Transverse colon (tissue), 4 donors: ENCODE data around the gene PLCE1. TPM values are rescaled to one million over a fixed set of nuclear protein-coding genes. Genes with fewer than 3 reads are reported as not detected.
A peak's percentile ranks its signal among the peaks of the same experiment; 100 is the strongest.

Experiments
- DNase-seq: peaks from one replicate; pipeline ENCODE4 v3.0.0-alpha.2; 2019
- H3K27ac ChIP-seq, 4 donors: fragments of 200-600 bp; sonication (generic); 2 replicates each; pipeline ENCODE4 v1.5.1; 2016 to 2018; ENCODE audit warnings: inconsistent platforms in 4 of 4
- H3K27me3 ChIP-seq: fragments of 200-600 bp; sonication (generic); 2 replicates; pipeline ENCODE4 v1.5.1; 2017; ENCODE audit warnings: inconsistent platforms
- H3K36me3 ChIP-seq, 4 donors: fragments of 200-600 bp; sonication (generic); 2 replicates each; pipeline ENCODE4 v1.5.1; 2017 to 2019; ENCODE audit warnings: inconsistent platforms in 4 of 4
- H3K4me1 ChIP-seq, 4 donors: fragments of 200-600 bp; sonication (generic); 2 replicates each; pipeline ENCODE4 v1.5.1; 2017 to 2020; ENCODE audit warnings: inconsistent platforms in 4 of 4
- H3K4me3 ChIP-seq, 4 donors: fragments of 200-600 bp; sonication (generic); 1 replicate in 1 of 4; 2 replicates in 3 of 4; pipeline versions ENCODE4 v1.5.1 to v1.6.1; 2017 to 2019; ENCODE audit warnings: inconsistent platforms in 4 of 4
- H3K9me3 ChIP-seq, 2 donors: fragments of 200-600 bp; sonication (generic); 2 replicates each; pipeline ENCODE4 v1.5.1; 2017 to 2019; ENCODE audit warnings: inconsistent platforms in 2 of 2
- EP300 ChIP-seq: sonication (generic); formaldehyde crosslinking; IDR thresholded peaks from one replicate; pipeline ENCODE4 v1.6.1; 2017; ENCODE audit warnings: antibody characterized with exemption, low read depth
- POLR2A ChIP-seq: fragments of 450-650 bp; IDR thresholded peaks from one replicate; pipeline ENCODE4 v1.6.1; 2016; ENCODE audit warnings: antibody characterized with exemption, mild to moderate bottlenecking, moderate library complexity
- POLR2AphosphoS5 ChIP-seq, 3 donors: sonication (generic); formaldehyde crosslinking; IDR thresholded peaks; one replicate each; pipeline ENCODE4 v1.6.1; 2016; ENCODE audit warnings: antibody characterized with exemption in 3 of 3
- WGBS, 2 donors: methylation state at CpG; one replicate each; pipeline ENCODE4 v1.1.5; 2018; ENCODE audit warnings: low coverage in 1 of 2; 5-methylcytosine and 5-hydroxymethylcytosine counted together
- in situ Hi-C, 4 donors: fragments of 200-750 bp; cut with MboI; loops; one replicate each; pipeline versions ENCODE4 v1.15.0 to v1.15.1; 2017; ENCODE audit warnings: low sequenced_read_pairs in 3 of 4, low pct_ligation_motif_present in 1 of 4, low pct_unique_long_range_greater_than_20kb in 1 of 4
- intact Hi-C: fragments of 100-400 bp; cut with DNase I; formaldehyde crosslinking; loops from one replicate; pipeline ENCODE4 v1.15.1; 2023; ENCODE audit warnings: low total_unique reads
- total RNA-seq, 4 donors: library from RNA; depleted of rRNA; stranded (reverse); fragments of >200 nt; gene quantifications; one replicate each; pipeline ENCODE4 v1.1.0, GENCODE V29; 2016
- TF ChIP-seq, protein P1 (sequence below), 5 experiments: fragments of 200-600 bp in 3 of 5; fragments of 450-650 bp in 2 of 5; sonication (generic) in 3 of 5; IDR thresholded peaks; 1 replicate in 2 of 5; 2 replicates in 3 of 5; pipeline ENCODE4 v1.5.1; 2016 to 2017; ENCODE audit warnings: antibody characterized with exemption in 5 of 5, inconsistent platforms in 3 of 5, mild to moderate bottlenecking in 2 of 5, moderate library complexity in 1 of 5

PLCE1 gene
- total RNA-seq, 4 donors from 2014 or later: 67.9 to 100 (median 90.8) TPM

DNA sequence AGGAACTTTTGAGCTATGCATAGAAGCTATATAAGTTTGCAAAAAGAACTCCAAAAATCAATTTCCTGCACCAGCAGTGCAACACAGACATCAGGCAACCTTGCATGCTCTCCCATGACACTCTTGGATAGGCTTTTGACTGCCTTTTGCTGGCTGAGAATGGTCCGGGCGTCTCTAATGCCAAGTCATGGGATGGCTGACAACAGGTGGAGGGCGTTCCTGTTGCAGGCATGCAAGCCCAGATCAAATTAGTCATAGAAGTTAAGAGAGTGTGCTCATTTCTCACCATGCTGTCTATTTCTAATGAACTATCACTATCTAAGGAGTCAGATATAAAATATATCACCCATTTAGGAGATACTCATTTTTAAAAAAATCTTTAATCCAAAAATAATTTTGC lies 8.4 kb downstream of the PLCE1 start:
- TF ChIP-seq POLR2AphosphoS5 (IDR thresholded peaks at IDR 0.05): no peak
- no peak for TF ChIP-seq POLR2A
- TF ChIP-seq, protein P1, sequence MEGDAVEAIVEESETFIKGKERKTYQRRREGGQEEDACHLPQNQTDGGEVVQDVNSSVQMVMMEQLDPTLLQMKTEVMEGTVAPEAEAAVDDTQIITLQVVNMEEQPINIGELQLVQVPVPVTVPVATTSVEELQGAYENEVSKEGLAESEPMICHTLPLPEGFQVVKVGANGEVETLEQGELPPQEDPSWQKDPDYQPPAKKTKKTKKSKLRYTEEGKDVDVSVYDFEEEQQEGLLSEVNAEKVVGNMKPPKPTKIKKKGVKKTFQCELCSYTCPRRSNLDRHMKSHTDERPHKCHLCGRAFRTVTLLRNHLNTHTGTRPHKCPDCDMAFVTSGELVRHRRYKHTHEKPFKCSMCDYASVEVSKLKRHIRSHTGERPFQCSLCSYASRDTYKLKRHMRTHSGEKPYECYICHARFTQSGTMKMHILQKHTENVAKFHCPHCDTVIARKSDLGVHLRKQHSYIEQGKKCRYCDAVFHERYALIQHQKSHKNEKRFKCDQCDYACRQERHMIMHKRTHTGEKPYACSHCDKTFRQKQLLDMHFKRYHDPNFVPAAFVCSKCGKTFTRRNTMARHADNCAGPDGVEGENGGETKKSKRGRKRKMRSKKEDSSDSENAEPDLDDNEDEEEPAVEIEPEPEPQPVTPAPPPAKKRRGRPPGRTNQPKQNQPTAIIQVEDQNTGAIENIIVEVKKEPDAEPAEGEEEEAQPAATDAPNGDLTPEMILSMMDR (IDR thresholded peaks at IDR 0.05): no peak
- TF ChIP-seq EP300: no peak

DNA sequence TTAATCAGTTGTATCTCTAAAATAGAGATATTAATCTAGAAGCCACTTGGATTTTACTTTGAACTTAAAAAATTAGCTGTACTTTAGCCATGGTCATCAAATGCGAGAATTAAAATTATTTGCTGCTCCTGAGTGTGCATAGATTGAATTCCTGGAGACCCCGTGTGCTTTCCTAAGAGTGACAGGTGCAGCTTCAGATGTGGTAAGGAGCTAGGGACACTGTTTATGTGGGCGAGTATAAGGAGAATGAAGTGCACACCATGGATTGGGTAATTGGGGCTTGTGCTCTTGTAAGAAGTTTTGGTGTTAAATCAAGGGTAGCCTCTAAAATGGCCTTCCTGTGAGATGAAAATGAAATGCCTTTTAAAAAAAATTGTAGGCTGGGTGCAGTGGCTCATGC lies 9.8 kb downstream of the PLCE1 start:
- Histone ChIP-seq H3K27me3 (no peaks in the 10 kb centered on the region), H3K27ac (peak overlapping the region in 2 of 4 donors; percentile 72 to 83), H3K9me3 (no peaks in the 10 kb centered on the region), H3K4me1 (peaks cover 20 to 82% (median 53%) of the 10 kb centered on the region in 4 donors), H3K4me3 (no peak overlapping the region), H3K36me3 (no peaks in the 10 kb centered on the region)
- WGBS, 2 donors: 84 to 100% methylated on average over 1 to 3 of the region's 3 CpGs
- no peak for TF ChIP-seq POLR2A
- TF ChIP-seq POLR2AphosphoS5 (IDR thresholded peaks at IDR 0.05): no peak
- TF ChIP-seq EP300: no peak
- in situ Hi-C loops (no loop called here), intact Hi-C loops (no loop called here)
- DNase-seq: no peak

More for the DNA sequence above, 8.4 kb downstream of the PLCE1 start:
- in situ Hi-C loops: no loop called here
- Histone ChIP-seq H3K27ac (peak overlapping the region in 3 of 4 donors; percentile 74 to 79 (median 78)), H3K9me3 (no peaks in the 10 kb centered on the region), H3K4me3 (no peak overlapping the region), H3K27me3 (no peaks in the 10 kb centered on the region), H3K36me3 (no peaks in the 10 kb centered on the region), H3K4me1 (peaks cover 20 to 76% (median 50%) of the 10 kb centered on the region in 4 donors)
- intact Hi-C loops: no loop called here
- 71 to 74% methylated on average over 1 to 3 of the region's 3 CpGs for WGBS, 2 donors
- DNase-seq: peak; percentile 36

DNA sequence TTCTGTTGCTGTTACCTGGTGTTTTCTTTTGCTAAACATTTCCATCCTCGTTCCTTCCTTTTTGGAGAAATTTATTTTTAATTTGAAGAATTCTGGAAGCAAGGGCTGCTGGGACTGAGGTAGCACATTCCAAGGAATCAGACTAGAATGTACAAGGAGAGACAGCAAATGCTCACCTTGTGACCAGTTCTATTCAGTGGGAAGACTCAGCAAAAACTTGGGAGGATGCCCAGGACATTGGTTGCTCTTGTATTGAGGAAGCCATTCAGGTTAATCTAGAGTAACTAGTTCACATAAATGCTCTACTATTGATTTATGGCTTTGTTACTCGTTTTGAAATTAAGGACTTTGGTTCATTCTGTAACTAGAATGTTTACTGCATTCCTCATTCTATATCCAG lies 11.3 kb downstream of the PLCE1 start:
- Histone ChIP-seq H3K27me3 (no peaks in the 10 kb centered on the region), H3K9me3 (no peaks in the 10 kb centered on the region), H3K36me3 (no peaks in the 10 kb centered on the region), H3K4me1 (peaks cover 15 to 70% (median 41%) of the 10 kb centered on the region in 4 donors), H3K4me3 (no peak overlapping the region), H3K27ac (peak overlapping the region; percentile 72 to 83 (median 80))
- 35 to 93% methylated on average over 1 to 2 of the region's 2 CpGs for WGBS, 2 donors
- in situ Hi-C loops (no loop called here), intact Hi-C loops (no loop called here)
- DNase-seq: peak; percentile 72
- TF ChIP-seq POLR2AphosphoS5 (IDR thresholded peaks at IDR 0.05) (peak in 1 of 3 donors; percentile 36), POLR2A (no peak)

DNA sequence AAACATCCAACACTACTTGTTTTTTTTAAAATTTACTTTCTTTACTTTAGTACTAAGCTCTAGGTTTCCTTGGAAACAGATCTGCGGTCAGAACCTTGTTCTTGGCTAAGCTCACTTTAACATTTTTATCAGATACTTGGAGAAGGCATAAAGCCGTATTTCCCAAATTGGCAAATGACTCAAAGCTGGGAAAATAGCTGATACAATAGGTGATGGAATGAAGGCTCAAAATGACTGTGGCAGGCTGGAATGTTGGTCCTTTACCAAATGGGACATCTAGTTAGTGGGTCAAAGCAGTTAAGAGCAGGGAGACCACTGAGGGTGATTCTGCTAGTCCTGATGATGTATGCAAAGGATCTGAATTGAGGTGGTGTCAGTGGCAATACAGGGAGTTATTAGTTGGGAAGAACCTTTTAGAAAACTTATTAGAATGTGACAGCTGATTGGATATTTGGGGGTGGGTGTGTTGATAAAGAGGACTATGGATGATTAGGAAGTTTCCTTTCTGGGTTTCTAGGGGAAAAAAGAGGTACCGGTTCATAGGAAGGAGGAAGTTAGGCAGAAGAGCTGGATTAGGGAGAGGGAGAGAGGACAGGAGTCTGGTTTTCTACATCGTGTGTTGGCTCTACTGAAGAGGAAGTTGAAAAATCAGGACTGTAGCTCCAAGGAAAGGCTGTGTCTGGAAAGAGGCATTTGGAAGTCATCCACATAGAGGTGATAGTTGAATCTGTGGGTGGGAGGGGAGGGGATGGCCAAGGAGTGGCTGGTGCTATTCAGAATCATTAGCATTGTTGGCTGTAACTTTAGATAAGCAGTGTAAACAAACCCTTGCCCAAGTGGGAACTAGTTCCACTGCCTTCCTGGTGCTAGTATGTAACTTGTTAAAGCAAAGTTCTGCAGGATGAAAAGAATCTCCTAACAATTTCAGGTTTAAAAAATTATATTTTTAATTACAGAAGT lies 13.1 kb downstream of the PLCE1 start:
- intact Hi-C loops: no loop called here

More for the DNA sequence above, 13.1 kb downstream of the PLCE1 start:
- 33 to 45% methylated on average over 3 to 4 of the region's 4 CpGs for WGBS, 2 donors
- Histone ChIP-seq H3K4me1 (peaks cover 10 to 57% (median 27%) of the 10 kb centered on the region in 4 donors), H3K4me3 (no peak overlapping the region), H3K27me3 (no peaks in the 10 kb centered on the region), H3K9me3 (no peaks in the 10 kb centered on the region), H3K27ac (peak overlapping the region; percentile 72 to 83 (median 80)), H3K36me3 (no peaks in the 10 kb centered on the region)
- TF ChIP-seq POLR2A (peak; percentile 18), EP300 (peak; percentile 47), POLR2AphosphoS5 (IDR thresholded peaks at IDR 0.05) (peak in 1 of 3 donors; percentile 57)
- TF ChIP-seq, protein P1 (IDR thresholded peaks at IDR 0.05): no peak
- in situ Hi-C loops: no loop called here
- peak; percentile 64 for DNase-seq
